ENCODE results near the gene RARRES1. TPM values are rescaled to one million over a fixed set of nuclear protein-coding genes. Genes with fewer than 3 reads are reported as not detected.
A peak's percentile ranks its signal among the peaks of the same experiment; 100 is the strongest.

RARRES1 gene
- total RNA-seq, 1 donor from 2014 or later: 65.8 TPM

- Histone ChIP-seq H3K36me3 (peaks cover 6% of the 10 kb centered on the region), H3K4me3 (no peak overlapping the region), H3K4me1 (peaks cover 48% of the 10 kb centered on the region), H3K9me3 (no peaks in the 10 kb centered on the region), H3K27me3 (ENCODE audit: low read depth) (no peaks in the 10 kb centered on the region), H3K27ac (peak overlapping the region; percentile 53)
- ATAC-seq (peak; percentile 31 to 59), DNase-seq (no peak)
- intact Hi-C loops (cut with DNase I): loop anchor here (5.0 kb wide), 1 partner anchor 67 kb away; no protein-coding TSS in a partner anchor
- TF ChIP-seq CTCF (IDR thresholded peaks at IDR 0.05): no peak
Observed at GRCh38 chr3:158725348-158726011, 6.8 kb downstream of the RARRES1 start.

DNA sequence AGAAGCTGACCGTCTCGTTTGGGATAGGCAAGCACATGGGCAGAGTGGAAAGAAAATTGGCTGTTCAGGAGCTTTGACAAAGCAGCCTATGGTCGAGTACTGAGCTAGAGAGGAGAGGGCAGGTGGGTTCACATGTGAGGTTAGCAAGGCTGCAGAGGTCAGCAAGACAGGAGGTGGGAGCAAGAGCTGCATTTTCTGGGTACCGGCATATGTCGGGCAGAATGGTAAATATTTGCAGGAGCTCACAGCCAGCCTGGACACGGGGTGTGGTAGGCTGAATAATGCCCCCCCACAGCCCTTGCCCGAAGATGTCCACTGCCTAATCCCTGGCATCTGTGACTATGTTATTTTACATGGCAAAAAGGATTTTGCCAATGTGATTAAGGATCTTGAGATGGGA lies 8.3 kb downstream of the RARRES1 start:
- H3K36me3 ChIP-seq: peaks cover 6% of the 10 kb centered on the region
- DNase-seq (no peak), ATAC-seq (no peak)
- H3K4me1 ChIP-seq: peaks cover 48% of the 10 kb centered on the region
- no peaks in the 10 kb centered on the region for H3K9me3 ChIP-seq
- peak overlapping the region; percentile 66 for H3K27ac ChIP-seq
- no peak overlapping the region for H3K4me3 ChIP-seq
- intact Hi-C loops (cut with DNase I): no loop called here
- TF ChIP-seq CTCF (IDR thresholded peaks at IDR 0.05): no peak
- no peaks in the 10 kb centered on the region for H3K27me3 ChIP-seq (ENCODE audit: low read depth)

DNA sequence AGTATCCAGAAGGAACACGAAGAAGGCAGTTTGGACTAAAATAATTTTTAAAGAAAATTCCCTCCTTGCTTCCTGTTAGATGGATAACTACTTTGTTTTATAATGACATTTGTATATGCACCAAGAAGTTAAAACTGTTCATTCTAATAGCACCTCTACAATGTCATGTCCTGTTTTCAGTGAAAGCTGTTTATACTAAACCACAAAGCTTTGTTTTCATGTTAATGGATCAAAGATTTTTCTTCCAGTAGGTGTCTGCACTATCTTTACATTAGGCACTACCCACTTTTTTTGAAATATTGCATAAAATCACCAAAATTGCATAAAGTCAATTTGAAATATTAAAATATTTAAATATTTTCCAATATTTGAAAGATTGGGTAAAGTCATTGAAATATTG lies 10.1 kb downstream of the RARRES1 start:
- intact Hi-C loops (cut with DNase I): no loop called here
- Histone ChIP-seq H3K27ac (no peak overlapping the region), H3K27me3 (ENCODE audit: low read depth) (no peaks in the 10 kb centered on the region), H3K4me3 (no peak overlapping the region), H3K36me3 (peaks cover 6% of the 10 kb centered on the region), H3K9me3 (no peaks in the 10 kb centered on the region), H3K4me1 (peaks cover 29% of the 10 kb centered on the region)
- ATAC-seq (no peak), DNase-seq (no peak)
- no peak for TF ChIP-seq CTCF (IDR thresholded peaks at IDR 0.05)

- peaks cover 6% of the 10 kb centered on the region for H3K36me3 ChIP-seq
- no peak overlapping the region for H3K27ac ChIP-seq
- intact Hi-C loops (cut with DNase I): no loop called here
- no peaks in the 10 kb centered on the region for H3K9me3 ChIP-seq
- H3K4me3 ChIP-seq: no peak overlapping the region
- no peak for ATAC-seq
- H3K4me1 ChIP-seq: peaks cover 20% of the 10 kb centered on the region
- DNase-seq: no peak
- no peaks in the 10 kb centered on the region for H3K27me3 ChIP-seq (ENCODE audit: low read depth)
- TF ChIP-seq CTCF (IDR thresholded peaks at IDR 0.05): no peak
Observed at GRCh38 chr3:158718490-158719170, 13.6 kb downstream of the RARRES1 start.

GRCh38 chr3:158717576-158717975 lies 14.7 kb downstream of the RARRES1 start:
- Histone ChIP-seq H3K36me3 (peaks cover 10% of the 10 kb centered on the region), H3K27ac (no peak overlapping the region), H3K9me3 (no peaks in the 10 kb centered on the region)

More at GRCh38 chr3:158717576-158717975, 14.7 kb downstream of the RARRES1 start:
- no peak for TF ChIP-seq CTCF (IDR thresholded peaks at IDR 0.05)
- Histone ChIP-seq H3K4me1 (peaks cover 20% of the 10 kb centered on the region), H3K27me3 (ENCODE audit: low read depth) (no peaks in the 10 kb centered on the region), H3K4me3 (no peak overlapping the region)
- DNase-seq (no peak), ATAC-seq (no peak)
- intact Hi-C loops (cut with DNase I): no loop called here
